Measurements from ENCODE around the gene CREB3L1.

DNA sequence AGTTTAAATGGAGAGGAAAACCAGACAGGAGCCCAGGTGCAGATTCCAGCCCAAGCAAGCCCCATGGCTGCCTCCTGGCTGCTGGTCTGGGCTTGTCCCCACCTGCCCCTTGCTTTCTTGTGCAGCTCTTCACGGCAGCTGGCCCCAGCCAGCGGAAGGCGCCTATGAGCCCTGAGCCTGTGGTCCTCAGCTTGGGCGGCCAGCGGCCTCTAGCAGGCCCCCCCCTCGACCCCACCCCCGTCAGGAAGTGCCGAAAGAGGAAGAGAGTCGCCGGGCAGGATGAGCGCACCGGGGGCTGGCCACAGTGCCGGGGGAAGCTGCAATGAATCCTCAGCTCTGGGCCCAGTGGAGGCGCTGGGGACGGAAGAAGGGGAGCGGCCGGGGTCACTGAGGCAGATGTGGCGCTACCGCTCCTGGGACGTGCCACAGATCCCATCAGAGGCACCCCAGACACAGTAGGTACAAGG, 67.7 kb downstream of the CREB3L1 start:
- TF ChIP-seq TCF4 (CRISPR knock-in tag; IDR thresholded peaks at IDR 0.05; ENCODE audit: borderline replicate concordance) (no peak), GLIS3 (CRISPR knock-in tag; IDR thresholded peaks at IDR 0.05) (no peak), ZFP30 (CRISPR knock-in tag; IDR thresholded peaks at IDR 0.05) (no peak), PPARA (CRISPR knock-in tag; IDR thresholded peaks at IDR 0.05; ENCODE audit: borderline replicate concordance) (no peak)
- TF ChIP-seq, protein P1, sequence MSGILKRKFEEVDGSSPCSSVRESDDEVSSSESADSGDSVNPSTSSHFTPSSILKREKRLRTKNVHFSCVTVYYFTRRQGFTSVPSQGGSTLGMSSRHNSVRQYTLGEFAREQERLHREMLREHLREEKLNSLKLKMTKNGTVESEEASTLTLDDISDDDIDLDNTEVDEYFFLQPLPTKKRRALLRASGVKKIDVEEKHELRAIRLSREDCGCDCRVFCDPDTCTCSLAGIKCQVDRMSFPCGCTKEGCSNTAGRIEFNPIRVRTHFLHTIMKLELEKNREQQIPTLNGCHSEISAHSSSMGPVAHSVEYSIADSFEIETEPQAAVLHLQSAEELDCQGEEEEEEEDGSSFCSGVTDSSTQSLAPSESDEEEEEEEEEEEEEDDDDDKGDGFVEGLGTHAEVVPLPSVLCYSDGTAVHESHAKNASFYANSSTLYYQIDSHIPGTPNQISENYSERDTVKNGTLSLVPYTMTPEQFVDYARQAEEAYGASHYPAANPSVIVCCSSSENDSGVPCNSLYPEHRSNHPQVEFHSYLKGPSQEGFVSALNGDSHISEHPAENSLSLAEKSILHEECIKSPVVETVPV (CRISPR knock-in tag; IDR thresholded peaks at IDR 0.05) = no peak
- TF ChIP-seq, protein P2, sequence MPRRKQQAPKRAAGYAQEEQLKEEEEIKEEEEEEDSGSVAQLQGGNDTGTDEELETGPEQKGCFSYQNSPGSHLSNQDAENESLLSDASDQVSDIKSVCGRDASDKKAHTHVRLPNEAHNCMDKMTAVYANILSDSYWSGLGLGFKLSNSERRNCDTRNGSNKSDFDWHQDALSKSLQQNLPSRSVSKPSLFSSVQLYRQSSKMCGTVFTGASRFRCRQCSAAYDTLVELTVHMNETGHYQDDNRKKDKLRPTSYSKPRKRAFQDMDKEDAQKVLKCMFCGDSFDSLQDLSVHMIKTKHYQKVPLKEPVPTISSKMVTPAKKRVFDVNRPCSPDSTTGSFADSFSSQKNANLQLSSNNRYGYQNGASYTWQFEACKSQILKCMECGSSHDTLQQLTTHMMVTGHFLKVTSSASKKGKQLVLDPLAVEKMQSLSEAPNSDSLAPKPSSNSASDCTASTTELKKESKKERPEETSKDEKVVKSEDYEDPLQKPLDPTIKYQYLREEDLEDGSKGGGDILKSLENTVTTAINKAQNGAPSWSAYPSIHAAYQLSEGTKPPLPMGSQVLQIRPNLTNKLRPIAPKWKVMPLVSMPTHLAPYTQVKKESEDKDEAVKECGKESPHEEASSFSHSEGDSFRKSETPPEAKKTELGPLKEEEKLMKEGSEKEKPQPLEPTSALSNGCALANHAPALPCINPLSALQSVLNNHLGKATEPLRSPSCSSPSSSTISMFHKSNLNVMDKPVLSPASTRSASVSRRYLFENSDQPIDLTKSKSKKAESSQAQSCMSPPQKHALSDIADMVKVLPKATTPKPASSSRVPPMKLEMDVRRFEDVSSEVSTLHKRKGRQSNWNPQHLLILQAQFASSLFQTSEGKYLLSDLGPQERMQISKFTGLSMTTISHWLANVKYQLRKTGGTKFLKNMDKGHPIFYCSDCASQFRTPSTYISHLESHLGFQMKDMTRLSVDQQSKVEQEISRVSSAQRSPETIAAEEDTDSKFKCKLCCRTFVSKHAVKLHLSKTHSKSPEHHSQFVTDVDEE (CRISPR knock-in tag; IDR thresholded peaks at IDR 0.05) = no peak

All from SK-N-SH treated with all-trans-retinoic acid at 6 μM for 48 hours (cell line).